ENCODE measurements around the gene RAB3IP. TPM values are rescaled to one million over a fixed set of nuclear protein-coding genes. Genes with fewer than 3 reads are reported as not detected.

Gene RAB3IP
- total RNA-seq, 2 experiments from 2014 or later, result 15.2 to 19.6 TPM

DNA sequence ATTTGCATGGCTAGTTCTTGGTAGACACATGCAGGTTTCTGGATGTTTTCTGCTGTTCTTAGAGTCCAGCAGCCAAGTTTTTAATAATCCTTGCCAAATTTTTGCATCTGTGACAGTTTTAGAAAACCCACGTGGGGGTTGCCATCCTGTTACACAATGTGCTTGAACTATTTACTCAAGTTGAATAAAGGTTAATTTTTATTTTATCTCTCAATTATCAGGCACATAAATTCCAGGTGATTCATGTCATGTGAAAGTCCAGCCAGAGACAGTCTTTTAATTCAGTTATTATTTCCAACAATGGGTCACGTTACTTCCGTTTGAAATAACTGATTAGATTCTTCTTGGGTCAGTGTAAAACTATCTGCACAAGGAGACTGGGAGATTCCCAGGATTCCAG, 102.1 kb downstream of the RAB3IP start:
- intact Hi-C loops (cut with DNase I, micrococcal nuclease), result no loop called here
- no peaks in the 10 kb centered on the region for H3K36me3 Mint-ChIP-seq (ENCODE audit: low read depth)
- no peaks in the 10 kb centered on the region for H3K9me3 Mint-ChIP-seq
- no peak overlapping the region for H3K4me3 ChIP-seq (ENCODE audit: low read length)
- no peaks in the 10 kb centered on the region for H3K4me1 Mint-ChIP-seq (ENCODE audit: low read depth)
- H3K4me1 ChIP-seq (ENCODE audit: insufficient read depth, low read length), result no peaks in the 10 kb centered on the region
- DNase-seq, result no peak
- ATAC-seq (ENCODE audit: poor library complexity), result no peak
- no peaks in the 10 kb centered on the region for H3K36me3 ChIP-seq (ENCODE audit: insufficient read depth, low read length)
- no peak for TF ChIP-seq CTCF (IDR thresholded peaks at IDR 0.05)
- ChIA-PET POLR2A (no interaction called here), CTCF (no interaction called here)
- no peaks in the 10 kb centered on the region for H3K9me3 ChIP-seq (ENCODE audit: control insufficient read depth in 1 of 2, insufficient read depth in 1 of 2, low read length in 2 of 2)
- H3K4me3 Mint-ChIP-seq, result no peak overlapping the region
- H3K27ac ChIP-seq (ENCODE audit: low read depth in 1 of 2, low read length in 2 of 2), result no peak overlapping the region
- peaks cover 31% of the 10 kb centered on the region for H3K27me3 Mint-ChIP-seq
- H3K27me3 ChIP-seq (ENCODE audit: control insufficient read depth in 1 of 2, insufficient read depth in 2 of 2, low read length in 2 of 2), result peaks cover 0 to 5% of the 10 kb centered on the region in 2 experiments
- no peak overlapping the region for H3K27ac Mint-ChIP-seq

- intact Hi-C loops (cut with DNase I, micrococcal nuclease), result no loop called here
- ATAC-seq (ENCODE audit: poor library complexity) (no peak), DNase-seq (no peak)
- no peak for TF ChIP-seq CTCF (IDR thresholded peaks at IDR 0.05)
- Histone ChIP-seq H3K27ac (ENCODE audit: low read depth in 1 of 2, low read length in 2 of 2) (no peak overlapping the region), H3K4me3 (ENCODE audit: low read length) (no peak overlapping the region), H3K9me3 (ENCODE audit: control insufficient read depth in 1 of 2, insufficient read depth in 1 of 2, low read length in 2 of 2) (no peaks in the 10 kb centered on the region), H3K27me3 (ENCODE audit: control insufficient read depth in 1 of 2, insufficient read depth in 2 of 2, low read length in 2 of 2) (peaks cover 0 to 5% of the 10 kb centered on the region in 2 experiments), H3K36me3 (ENCODE audit: insufficient read depth, low read length) (no peaks in the 10 kb centered on the region), H3K4me1 (ENCODE audit: insufficient read depth, low read length) (no peaks in the 10 kb centered on the region)
- Mint-ChIP-seq H3K4me3 (no peak overlapping the region), H3K36me3 (ENCODE audit: low read depth) (no peaks in the 10 kb centered on the region), H3K27me3 (peaks cover 31% of the 10 kb centered on the region), H3K9me3 (no peaks in the 10 kb centered on the region), H3K27ac (no peak overlapping the region), H3K4me1 (ENCODE audit: low read depth) (no peaks in the 10 kb centered on the region)
- ChIA-PET CTCF (no interaction called here), POLR2A (no interaction called here)
Measured at GRCh38 chr12:69843608-69844007, 104.9 kb downstream of the RAB3IP start.

- no peak overlapping the region for H3K27ac Mint-ChIP-seq
Measured at GRCh38 chr12:69844416-69844815, 105.8 kb downstream of the RAB3IP start.

More at GRCh38 chr12:69844416-69844815, 105.8 kb downstream of the RAB3IP start:
- Mint-ChIP-seq H3K4me3 (no peak overlapping the region), H3K27me3 (peaks cover 31% of the 10 kb centered on the region), H3K9me3 (no peaks in the 10 kb centered on the region), H3K36me3 (ENCODE audit: low read depth) (no peaks in the 10 kb centered on the region), H3K4me1 (ENCODE audit: low read depth) (no peaks in the 10 kb centered on the region)
- H3K36me3 ChIP-seq (ENCODE audit: insufficient read depth, low read length), result no peaks in the 10 kb centered on the region
- no peak overlapping the region for H3K4me3 ChIP-seq (ENCODE audit: low read length)
- H3K9me3 ChIP-seq (ENCODE audit: control insufficient read depth in 1 of 2, insufficient read depth in 1 of 2, low read length in 2 of 2), result no peaks in the 10 kb centered on the region
- DNase-seq (no peak), ATAC-seq (ENCODE audit: poor library complexity) (no peak)
- H3K4me1 ChIP-seq (ENCODE audit: insufficient read depth, low read length), result no peaks in the 10 kb centered on the region
- ChIA-PET CTCF (no interaction called here), POLR2A (no interaction called here)
- H3K27ac ChIP-seq (ENCODE audit: low read depth in 1 of 2, low read length in 2 of 2), result no peak overlapping the region
- no peak for TF ChIP-seq CTCF (IDR thresholded peaks at IDR 0.05)
- intact Hi-C loops (cut with DNase I, micrococcal nuclease), result no loop called here
- H3K27me3 ChIP-seq (ENCODE audit: control insufficient read depth in 1 of 2, insufficient read depth in 2 of 2, low read length in 2 of 2), result peaks cover 0 to 5% of the 10 kb centered on the region in 2 experiments
